GM19452 (cell line): ENCODE measurements around the gene COL18A1.
"Not testable (repeated sequence)": the region's sequence is repeated elsewhere in the genome, so short reads cannot be mapped to it uniquely, and the experiment has no call there.

ENCODE experiments used
- ATAC-seq: cut with Tn5 transposase; IDR thresholded peaks from one replicate; pipeline ENCODE4 v1.9.1; 2021; ENCODE audit not compliant: unreplicated experiment

COL18A1 gene

DNA sequence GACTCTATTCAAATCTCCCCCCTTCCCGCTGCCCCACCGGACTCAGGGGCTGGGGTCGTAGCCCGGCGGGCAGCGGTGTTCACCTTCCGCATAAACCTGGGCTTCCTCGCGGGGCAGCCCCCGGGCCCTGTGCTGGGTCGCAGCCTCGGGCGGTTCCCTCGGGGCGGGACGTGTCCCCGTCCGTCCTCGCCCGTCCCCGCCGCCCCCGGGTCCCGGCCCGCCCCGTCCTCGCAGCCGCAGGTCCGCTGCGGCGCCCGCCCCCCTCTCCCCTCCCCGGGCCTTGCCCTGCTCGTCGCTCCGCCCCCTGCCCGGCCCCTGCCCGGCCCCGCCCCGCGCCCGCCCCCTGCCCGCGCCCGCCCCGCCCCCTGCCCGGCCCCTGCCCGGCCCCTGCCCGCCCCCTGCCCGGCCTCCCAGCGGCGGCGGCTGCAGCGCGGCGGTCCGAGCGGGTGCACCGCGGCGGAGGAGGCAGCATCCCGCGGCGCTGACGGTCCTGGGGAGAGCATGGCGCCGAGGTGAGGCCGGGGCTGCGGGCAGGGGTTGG, at the start of gene COL18A1:
TSS of gene COL18A1 (plus strand) at position 436 of the 541 bp plus-strand sequence. CDS start at position 502, 66 bp downstream.
- no peak for ATAC-seq

DNA sequence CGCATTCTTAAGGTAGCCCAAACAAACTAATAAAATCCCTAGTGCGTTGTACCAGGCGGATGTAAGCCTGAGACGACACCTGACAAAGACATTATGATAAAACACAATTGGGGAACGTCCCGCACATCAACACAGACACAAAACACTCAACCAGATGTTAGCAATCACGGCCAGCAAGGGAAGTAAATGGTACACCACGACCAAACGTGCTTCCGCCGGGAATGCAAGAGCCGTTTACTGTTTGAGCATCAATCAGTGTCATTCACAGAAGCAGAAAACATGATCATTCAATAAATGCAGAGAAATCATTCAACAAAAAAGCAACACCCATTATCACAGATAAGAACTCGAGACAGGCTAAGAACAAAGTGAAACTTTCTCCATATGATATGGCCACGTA, 49.4 kb upstream of the COL18A1 start:
- no peak for ATAC-seq

DNA sequence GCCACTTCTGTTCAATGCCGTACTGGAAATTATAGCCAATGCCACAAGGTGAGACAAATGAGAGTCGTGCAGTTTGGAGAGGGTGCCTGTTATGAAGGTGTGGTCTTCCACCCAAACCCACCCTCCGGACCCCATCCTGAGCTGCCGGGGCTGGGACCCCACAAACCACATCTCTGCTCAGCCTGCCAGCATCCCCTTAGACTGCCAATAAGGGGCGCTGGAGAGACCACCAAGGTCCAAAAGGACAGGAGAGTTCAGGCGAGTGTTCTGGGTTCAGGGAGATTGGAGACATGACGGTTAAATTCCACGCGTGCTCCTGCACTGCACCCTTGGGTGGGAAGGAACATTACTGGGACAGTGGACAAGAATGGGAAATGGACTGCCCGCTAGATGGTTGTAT, 48.7 kb upstream of the COL18A1 start:
- no peak for ATAC-seq

DNA sequence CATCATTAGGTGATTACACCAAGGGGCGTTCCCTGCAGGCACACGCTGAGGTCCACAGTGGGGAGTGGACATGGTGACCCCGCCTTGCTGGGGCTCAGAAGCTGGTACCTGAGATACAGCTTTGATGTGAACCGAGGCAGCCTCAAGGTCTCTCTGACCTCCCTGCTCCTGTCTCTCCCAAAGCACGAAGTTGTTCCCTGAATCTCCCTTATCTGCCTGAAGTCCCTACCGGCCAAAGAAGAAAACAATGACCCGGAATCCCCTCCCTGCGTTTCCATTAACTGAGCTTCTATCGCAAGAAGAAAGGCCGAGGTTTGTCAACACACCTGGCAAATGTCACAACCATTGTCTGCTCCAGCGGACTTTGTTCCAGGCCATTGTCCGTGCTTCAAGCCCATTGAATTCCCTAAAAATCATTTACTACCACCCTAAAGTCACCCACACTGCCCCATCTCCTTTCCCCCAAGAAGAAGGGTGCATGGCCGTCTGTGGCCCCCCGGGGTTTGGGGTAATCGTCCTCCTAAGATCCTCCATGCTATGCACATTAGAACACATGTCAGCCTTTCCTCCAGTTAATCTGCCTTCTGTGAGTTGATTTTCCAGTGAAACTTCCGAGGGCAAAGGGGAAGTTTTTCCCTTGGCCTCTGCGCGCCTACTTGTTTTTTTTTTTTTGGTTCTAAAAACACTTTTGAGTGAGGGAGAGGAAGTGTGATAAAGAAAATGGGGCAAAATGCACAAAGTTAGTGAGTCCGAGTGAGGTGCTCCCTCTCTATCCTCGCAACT, 48.1 kb upstream of the COL18A1 start:
- ATAC-seq: no peak

DNA sequence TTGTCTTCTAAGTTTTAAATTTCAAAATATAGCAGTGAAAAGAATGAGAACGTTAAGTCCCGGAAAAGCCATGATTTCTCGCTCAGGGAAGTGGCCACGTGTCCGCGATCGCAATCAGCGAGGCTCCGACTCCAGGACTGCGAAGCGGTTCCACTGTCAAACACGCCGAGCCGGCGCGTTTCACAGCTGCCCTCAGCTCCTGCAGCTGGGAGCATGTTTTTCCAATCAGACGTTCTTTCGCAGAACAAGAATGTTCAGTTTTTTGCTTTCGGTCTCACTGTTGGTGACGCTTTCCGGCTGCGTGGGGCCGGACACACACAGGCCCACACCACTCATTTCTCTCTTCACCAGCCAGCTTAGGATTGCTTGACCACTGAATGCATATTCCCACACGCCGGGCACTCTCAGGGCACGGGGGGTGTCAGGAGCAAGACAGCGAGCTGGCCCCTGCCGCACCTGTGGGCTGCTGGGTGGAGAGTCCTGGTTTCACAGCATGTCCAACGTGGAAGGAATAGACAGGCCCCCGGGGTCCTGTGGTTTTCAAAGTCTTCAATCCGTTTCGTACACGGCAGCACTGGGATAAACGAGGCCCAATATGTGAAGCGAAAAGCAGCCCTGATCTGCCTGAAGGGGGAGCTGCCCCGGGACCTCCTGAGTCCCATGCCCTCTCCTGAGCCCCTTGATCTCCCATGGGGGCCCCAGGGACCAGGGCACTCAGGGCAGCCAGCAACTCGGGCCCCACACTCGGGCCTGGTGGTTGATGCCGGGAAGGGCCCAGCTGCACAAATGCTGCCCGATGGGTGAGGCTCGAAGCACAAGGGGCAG, 47.3 kb upstream of the COL18A1 start:
- no peak for ATAC-seq

DNA sequence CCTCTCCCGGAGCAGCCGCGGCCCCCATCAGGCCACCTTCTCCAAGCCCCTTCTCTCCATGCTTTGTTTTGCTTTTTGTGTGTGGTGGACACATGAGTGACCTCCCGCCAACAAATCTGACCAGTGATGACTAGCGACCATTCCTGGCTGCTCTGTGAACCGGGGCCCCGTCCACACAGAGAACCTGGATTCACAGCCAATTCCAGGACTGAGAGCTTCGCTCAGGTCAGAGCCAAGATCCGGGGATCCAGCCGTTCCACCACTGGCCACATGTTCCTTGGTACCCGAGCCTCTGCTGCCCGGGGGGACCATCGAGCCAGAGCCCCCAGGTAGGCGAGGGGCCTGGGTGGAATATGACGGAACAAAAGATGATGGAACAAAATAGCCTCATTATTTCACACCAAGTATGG, 46.7 kb upstream of the COL18A1 start:
- no peak for ATAC-seq

DNA sequence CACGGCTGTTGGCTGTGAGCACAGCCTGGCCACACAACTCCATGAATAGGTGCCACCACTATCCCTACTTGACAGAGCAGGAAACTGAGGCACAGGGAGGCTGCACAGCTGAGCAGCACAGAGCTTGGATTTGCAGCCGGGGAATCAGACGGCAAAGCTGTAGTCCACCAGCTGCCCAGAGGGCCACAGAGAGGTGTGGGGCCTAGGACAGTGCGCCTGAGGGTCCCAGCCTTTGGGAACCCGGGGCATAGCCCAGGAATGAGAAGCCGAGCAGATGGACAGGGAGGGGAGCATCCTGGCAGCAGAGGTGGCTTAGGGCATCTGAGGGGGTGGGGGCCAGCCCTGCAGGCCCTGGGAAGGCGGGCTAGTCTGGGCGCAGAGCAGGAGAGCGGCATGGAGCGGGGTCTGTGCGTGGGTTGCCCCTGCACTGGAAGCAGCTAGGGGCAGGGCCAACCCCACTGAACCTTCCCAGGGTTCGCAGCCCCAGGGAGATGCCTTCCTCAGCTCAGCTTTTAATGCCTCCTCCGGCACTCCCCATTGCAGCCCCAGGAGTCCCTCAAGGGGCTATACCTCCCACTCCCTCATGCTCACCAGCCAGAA, 46.2 kb upstream of the COL18A1 start:
- ATAC-seq: no peak

DNA sequence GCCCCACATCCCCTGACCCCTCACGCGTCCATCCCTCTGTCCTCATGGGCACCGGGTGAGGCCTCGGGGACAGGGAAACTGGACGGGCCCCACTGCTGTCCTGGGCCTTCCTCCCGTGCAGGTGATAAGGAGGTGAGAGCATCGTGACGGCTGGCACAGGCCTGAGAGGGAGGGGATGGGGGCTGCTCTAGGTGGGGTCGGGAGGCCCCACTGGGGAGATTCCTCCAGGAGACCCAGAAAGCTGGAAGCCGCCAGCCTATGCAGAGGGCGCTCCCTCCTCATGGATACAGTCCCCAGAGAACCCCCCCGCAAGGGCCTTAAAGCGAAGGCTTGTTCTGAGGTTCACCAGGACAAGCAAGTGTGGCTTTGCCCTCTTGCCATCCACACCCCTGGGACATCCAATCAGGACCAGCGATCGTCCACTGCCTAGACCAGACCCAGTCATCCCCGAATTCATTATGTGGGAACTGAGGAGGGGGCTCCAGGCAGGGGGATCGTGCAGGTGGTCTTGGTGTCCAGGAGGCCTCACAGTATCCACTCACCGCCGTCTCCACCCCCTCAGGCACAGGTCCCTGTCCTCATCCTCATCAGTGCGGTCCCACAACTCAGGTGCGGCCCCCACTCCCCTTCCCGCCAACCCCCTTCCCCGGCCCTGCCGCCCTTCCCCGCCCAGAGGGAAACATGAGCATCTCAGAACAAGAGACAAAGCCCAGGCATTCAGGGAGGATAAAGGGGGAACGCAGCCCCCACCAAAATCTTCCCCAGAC, 45.3 kb upstream of the COL18A1 start:
- ATAC-seq: no peak

DNA sequence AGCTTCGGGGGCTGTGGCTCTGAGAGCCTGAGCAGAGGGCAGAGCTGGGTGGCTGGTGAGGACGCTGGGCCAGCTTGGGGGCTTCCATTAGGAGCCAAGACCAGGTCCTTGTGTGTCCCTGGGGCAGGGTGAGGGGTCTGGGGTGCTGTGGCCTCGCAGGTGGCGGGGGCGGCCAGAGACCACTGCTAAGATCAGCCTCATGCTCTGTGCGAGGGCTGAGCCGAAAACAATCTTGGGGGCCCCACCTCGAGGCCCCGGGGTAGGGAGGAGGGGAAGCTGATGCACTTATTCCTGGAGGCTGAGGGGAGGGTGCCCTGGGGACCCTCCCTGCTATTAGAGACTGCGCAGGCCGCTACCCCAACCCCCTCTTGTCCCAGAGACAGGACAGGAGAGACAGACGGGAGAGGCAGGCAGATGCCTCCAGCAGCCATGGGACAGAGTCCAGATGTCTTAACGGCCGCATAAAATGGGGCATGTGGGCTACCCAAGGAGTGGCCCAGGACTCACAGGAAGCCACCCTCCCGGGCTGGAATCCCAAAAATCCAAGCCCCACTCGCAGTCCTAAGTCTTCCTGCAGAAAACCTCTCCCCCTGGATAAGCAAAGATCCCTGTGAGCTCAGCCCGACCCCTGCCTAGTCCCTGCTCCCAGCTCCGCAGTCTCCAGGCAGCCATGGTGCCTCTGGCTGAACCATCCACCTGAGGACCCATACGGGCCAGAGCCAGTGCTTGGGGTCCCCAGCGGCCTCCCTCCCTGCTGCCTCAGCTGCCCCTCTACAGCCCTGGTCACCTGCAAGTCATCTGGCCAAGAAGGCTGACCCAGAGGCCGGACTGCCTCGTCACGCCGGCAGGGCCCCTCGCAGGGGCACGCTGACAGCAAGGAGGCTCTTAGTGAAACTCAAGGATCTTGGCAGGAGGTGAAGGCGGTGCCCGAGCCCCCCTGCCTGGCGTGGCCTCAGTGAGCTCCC, 43.6 kb upstream of the COL18A1 start:
- ATAC-seq: no peak

DNA sequence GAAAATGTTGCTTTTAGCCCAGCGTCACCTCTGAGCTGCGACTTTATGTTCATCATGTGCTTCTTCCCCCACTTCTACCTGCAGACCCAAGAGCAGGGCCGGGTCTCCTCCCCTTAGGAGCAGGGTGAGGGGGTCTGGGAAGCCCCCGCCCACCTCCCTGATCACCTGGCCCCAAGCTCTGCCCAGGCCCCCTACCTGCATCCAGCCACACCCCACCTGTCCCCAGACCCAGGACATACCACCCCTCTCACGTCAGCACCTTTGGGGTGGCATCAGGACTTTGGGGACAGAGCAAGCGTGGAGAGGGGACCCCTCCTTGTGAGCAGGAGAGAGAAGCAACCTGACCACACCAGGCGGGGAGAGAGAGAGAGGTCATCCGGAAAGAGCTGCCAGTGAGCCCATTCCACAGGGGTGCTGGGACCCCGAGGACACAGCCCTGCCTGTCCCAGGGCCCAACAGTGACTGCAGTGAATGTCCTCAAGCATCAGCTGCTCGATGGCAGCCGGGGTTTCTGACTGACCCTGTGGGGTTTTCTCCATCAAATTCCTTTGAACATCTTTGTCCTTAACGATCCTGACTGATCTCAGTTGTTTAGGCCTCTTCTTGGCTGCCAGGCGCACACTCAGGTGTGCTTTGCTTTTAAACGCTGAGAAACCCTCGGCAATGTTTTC, 42.8 kb upstream of the COL18A1 start:
- no peak for ATAC-seq

DNA sequence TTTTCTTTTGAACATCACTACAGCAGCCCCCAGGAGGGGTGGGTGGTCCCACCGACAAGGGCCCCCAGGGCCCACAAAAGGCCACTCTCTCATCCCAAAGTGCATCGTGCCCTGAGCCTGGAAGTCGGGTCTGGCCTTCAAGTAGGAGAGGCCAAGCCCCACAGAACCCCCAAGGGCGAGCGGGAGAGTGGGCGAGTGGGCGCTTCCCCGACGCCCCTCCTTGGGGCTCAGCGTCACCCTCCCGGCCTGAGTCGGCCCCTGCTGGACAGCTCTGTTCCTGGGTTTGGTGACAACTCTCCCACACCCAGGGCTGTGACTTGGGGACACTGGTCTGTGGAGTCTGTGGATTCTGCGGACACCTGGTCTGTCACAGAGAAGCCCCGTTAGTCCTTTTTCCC, 42.2 kb upstream of the COL18A1 start:
- ATAC-seq: no peak

DNA sequence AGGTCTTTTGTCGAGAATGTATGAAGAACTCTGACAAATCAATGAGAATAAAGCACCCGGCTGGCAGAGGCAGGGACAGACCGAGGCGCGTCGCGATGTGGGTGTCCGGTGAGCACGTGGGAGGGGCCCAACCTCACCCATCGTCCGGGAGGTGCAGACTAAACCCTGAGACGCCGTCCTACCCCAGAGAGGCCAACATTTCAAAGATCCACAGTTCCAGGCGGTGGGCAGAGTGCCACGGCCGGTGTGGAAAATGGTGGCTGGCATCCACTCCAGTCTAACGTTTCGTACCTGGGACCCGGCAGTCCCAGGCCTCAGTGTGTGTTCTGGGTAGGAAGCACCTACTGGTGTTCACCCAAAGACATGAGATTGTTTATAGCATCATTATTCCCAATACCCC, 41.7 kb upstream of the COL18A1 start:
- ATAC-seq: not testable (repeated sequence)

DNA sequence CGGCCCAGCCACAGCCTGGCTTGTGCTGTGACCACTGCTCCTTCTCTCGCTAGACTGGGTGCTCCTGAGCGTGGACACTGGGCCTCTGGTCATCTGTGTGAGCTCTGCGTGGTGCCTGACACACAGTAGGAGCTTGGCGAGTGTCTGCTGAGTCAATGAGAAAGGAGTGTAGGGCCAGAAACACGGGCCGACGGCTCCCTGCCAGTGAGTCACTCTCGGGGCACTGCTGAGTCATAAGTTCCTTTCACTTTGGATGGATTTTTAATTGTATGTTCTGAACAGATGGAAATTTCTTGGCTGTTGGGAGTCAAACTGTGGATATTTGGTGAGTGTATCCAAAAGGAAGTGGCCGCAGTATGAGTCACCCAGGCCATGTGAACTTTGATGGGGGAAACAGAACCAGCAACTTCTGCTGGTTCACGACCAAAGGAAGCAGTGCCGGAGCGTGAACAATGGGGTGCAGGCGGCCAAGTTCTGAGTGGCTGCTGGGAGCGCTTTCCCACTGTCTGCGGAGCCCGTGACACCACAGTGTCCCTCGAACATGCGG, 41.0 kb upstream of the COL18A1 start:
- no peak for ATAC-seq

DNA sequence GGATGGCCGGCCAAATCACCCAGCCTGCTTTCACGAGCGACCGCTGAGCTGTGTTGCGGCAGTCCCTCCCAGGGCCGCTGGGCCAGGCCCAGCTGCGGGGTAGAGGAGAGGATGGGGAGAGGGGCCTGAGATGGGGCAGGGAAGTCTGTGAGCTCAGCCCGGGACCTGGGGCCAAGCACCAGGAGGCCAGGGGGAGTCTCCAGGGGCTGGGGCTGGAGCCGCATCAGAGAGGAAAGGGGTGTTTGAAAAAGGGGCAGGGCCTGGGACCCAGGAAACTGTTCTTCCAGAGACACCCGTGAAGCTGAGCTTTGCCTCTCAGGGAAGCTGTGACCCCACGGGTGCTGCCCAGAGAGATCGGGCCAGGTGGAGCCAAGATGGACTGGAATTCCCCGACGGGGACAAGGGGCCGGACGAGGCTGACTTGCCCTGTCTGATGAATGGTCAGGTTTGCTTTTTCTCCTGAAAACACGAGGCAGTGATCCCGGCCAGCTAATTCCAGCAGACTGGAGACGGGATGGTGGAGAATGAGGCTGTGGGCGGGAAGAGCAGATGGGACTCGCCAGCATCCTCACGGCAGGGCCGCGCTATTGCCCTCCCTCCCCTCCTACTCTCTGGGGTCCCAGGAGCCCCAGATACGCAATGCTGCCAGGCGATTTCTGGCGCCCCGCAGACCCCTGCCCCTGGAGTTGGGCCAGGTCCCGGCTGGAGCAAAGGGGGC, 40.3 kb upstream of the COL18A1 start:
- no peak for ATAC-seq

DNA sequence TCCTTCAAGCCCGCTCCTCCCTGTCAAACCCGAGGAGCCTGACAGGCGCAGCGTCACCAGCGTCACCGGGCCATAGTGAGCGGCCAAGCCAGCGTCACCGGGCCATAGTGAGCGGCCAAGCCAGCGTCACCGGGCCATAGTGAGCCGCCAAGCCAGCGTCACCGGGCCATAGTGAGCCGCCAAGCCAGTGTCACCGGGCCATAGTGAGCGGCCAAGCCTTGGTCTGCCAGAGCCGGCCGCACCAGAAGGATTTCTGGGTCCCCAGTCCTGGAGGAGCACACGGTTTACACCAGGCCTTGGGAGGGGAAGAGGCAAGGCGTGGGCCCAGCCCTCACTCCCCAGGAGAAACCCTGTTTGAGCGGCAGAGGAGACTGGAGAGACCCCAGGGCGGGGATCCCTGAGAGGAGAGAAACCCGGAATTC, 39.8 kb upstream of the COL18A1 start:
- ATAC-seq: no peak

DNA sequence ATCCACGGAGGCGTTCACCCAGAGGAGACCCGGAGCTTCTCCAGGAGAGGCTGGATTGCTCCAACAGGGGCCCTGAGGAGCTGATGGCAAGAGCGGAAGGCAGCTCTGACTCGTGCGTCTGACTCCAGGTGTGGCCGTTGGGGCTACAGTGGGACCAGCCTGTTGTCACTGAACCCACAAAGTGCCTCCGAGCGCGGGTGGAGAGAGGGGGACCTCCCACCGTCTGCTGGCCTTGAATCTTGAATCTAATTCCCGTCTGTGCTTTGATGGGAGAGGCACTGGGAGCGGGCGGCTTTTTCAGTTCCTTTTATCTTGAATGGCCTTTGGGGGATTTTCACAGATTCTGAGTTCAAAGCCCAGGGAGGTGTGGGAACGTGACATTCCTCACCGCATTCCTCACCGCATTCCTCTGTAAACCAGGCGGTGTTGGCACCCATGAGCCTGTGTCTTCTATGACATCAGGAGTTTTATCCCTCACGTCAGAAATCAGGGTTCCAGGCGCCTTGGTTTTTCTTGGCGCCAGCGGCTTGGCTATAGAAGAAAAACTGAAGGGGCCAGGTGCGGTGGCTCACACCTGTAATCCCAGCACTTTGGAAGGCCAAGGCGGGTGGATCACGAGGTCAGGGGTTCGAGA, 39.2 kb upstream of the COL18A1 start:
- no peak for ATAC-seq

DNA sequence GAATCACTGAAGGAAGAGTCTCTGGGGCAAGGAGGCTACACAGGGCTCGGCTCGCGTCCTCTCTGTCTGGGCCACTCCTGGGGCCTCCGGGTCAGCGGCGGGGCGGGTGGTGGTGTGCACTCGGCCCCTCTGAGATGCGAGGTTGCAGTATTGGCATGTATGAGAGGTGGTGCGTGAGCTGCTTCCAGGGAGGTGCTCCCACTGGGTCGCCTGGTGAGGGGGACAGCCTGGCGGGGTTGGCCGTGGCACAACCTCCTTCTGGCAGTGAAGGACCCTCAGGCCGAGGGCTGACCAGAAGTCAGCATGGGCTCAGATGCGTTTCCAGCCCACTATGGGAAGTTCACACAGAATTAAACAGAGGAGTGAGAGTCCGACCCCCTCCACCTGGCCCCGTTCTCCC, 38.5 kb upstream of the COL18A1 start:
- ATAC-seq: no peak

DNA sequence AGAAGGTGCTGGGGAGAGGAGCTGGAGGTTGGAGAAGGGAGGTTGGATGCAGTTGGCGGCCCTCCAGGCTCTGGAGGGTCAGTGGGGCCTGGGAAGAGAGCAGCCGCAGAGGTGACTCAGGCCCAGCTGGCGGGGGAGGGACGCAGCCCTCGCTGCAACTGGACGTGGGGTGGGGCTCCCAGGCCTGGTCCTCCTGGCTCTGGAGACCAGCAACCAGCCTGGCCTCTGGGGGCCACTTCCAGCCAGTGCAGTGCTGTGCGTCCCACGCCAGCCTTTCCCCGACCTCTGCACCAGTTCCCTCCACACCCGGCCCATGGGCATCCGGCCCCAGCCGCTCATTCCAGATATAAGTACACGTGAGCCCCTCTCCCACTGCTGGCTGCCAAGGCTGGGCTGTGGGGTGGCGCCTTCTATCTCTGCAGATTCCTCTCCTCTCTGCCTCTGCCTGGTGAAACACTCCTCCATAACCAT, 38.0 kb upstream of the COL18A1 start:
- no peak for ATAC-seq
